SK-N-SH (cell line): ENCODE results near the gene GSTA1.

Experiments used
- CTCF ChIP-seq: fragments of 200-600 bp; sonication (generic); IDR thresholded peaks from 2 replicates; pipeline ENCODE4 v1.6.1; 2017; ENCODE audit warnings: antibody characterized with exemption, mild to moderate bottlenecking, moderate library complexity
- USF2 ChIP-seq: fragments of 150-350 bp; IDR thresholded peaks from 2 replicates; pipeline ENCODE4 v1.6.1; 2017; ENCODE audit warnings: antibody characterized with exemption, low read length, low read depth, borderline replicate concordance

GRCh38 chr6:52834481-52834880 lies 30.9 kb upstream of the GSTA1 start:
- no peak for TF ChIP-seq USF2
- TF ChIP-seq CTCF: no peak
